ENCODE results near the gene MTMR1.

GRCh38 chrX:150777328-150777992, 84.3 kb downstream of the MTMR1 start:
- TF ChIP-seq GATA1 (IDR thresholded peaks at IDR 0.05; ENCODE audit: low read depth, low read length): no peak
- no peak for TF ChIP-seq POLR2A (IDR thresholded peaks at IDR 0.05; ENCODE audit: low read length)

Data from erythroblast (primary cell).